ENCODE results near the gene CTNNBIP1. TPM values are rescaled to one million over a fixed set of nuclear protein-coding genes. Genes with fewer than 3 reads are reported as not detected.

Gene CTNNBIP1
- total and polyA plus RNA-seq, 9 of the 15 experiments (the other 6 are each of a cell fraction or from before 2014, with no cell fraction given) = 0.65 to 29.2 (median 14.7) TPM

GRCh38 chr1:9908871-9909233, 1.2 kb downstream of the CTNNBIP1 start (continued):
- TF ChIP-seq, protein P1, sequence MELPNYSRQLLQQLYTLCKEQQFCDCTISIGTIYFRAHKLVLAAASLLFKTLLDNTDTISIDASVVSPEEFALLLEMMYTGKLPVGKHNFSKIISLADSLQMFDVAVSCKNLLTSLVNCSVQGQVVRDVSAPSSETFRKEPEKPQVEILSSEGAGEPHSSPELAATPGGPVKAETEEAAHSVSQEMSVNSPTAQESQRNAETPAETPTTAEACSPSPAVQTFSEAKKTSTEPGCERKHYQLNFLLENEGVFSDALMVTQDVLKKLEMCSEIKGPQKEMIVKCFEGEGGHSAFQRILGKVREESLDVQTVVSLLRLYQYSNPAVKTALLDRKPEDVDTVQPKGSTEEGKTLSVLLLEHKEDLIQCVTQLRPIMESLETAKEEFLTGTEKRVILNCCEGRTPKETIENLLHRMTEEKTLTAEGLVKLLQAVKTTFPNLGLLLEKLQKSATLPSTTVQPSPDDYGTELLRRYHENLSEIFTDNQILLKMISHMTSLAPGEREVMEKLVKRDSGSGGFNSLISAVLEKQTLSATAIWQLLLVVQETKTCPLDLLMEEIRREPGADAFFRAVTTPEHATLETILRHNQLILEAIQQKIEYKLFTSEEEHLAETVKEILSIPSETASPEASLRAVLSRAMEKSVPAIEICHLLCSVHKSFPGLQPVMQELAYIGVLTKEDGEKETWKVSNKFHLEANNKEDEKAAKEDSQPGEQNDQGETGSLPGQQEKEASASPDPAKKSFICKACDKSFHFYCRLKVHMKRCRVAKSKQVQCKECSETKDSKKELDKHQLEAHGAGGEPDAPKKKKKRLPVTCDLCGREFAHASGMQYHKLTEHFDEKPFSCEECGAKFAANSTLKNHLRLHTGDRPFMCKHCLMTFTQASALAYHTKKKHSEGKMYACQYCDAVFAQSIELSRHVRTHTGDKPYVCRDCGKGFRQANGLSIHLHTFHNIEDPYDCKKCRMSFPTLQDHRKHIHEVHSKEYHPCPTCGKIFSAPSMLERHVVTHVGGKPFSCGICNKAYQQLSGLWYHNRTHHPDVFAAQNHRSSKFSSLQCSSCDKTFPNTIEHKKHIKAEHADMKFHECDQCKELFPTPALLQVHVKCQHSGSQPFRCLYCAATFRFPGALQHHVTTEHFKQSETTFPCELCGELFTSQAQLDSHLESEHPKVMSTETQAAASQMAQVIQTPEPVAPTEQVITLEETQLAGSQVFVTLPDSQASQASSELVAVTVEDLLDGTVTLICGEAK (IDR thresholded peaks at IDR 0.05) = no peak
- TF ChIP-seq, protein P1 (CRISPR knock-in tag; IDR thresholded peaks at IDR 0.05) = no peak
- TF ChIP-seq BACH1 (tag; IDR thresholded peaks at IDR 0.05) (no peak), ZC3H11A (IDR thresholded peaks at IDR 0.05; ENCODE audit: low read depth, low read length) (no peak), ZBTB11 (CRISPR knock-in tag; IDR thresholded peaks at IDR 0.05) (no peak)
